ENCODE measurements around the gene ZCWPW1. TPM values are rescaled to one million over a fixed set of nuclear protein-coding genes. Genes with fewer than 3 reads are reported as not detected.

ZCWPW1 gene
- polyA plus RNA-seq, 1 of the 3 experiments (the other 2 are of a cell fraction), result 4.1 TPM

DNA sequence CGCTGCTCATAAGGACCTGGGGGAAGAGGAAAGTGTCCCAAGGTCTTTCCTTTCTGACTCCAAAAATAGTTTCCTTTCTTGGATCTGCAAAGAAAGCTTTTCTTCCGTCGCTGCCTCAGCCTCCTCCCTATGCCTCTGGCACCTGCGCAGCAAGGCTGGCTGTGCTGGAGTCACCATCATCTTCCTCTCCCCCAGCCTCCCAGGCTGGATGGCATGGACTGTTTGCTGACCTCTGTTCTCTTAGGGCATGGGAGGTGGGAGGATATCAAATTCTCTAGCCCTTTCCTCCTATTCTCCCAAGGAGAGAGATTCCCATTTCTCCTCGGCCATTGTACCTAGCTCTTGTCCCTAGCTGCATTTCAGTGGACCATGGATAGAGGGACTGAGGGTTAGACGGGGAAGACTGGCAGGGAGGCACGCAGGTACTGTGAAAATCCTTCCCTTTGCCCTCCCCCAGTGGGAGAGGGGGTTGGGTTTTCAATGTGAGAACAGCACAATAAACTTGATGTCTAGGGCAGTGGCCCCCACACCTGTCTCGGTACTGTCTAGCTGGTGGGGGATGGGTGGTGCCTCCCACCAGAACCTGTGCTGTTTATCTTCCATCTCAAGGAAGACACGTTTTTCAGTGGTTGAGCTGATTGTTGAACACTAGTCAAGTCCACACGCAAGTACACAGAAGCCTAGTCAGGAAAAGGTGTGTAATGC lies 5.2 kb upstream of the ZCWPW1 start:
- 93% methylated on average over 10 of the region's 10 CpGs for WGBS (ENCODE audit: low lambda C conversion rate)
- Histone ChIP-seq H3K79me2 (ENCODE audit: insufficient read depth) (peaks cover 63% of the 10 kb centered on the region), H3K9me2 (no peaks in the 10 kb centered on the region), H3K27me3 (ENCODE audit: insufficient read depth) (no peaks in the 10 kb centered on the region), H3K4me2 (no peak overlapping the region), H3K9me3 (no peaks in the 10 kb centered on the region), H3F3A (replicated peaks; ENCODE audit: insufficient read depth) (peaks cover 35% of the 10 kb centered on the region), H3K4me1 (ENCODE audit: control insufficient read depth in 1 of 2, insufficient read depth in 2 of 2, low read depth in 1 of 2, low read length in 1 of 2) (peaks cover 23 to 47% of the 10 kb centered on the region in 2 experiments; a peak in 3 of 4 replicates), H3K4me3 (ENCODE audit: low read depth in 2 of 2, low read length in 1 of 2) (no peak overlapping the region), H2AFZ (ENCODE audit: low read depth) (no peak overlapping the region), H3K36me3 (replicated peaks in 1 of 2; ENCODE audit: control insufficient read depth in 1 of 2, insufficient read depth in 2 of 2, low read length in 1 of 2) (peaks cover 41 to 43% of the 10 kb centered on the region in 2 experiments), H4K20me1 (ENCODE audit: insufficient read depth) (peaks cover 13% of the 10 kb centered on the region), H3K27ac (ENCODE audit: low read depth in 2 of 2, low read length in 1 of 2) (peak overlapping the region; percentile 2 to 99; a peak in 2 of 4 replicates), H3K9ac (no peak overlapping the region)
- no peak for DNase-seq
- ChIA-PET POLR2A (interaction anchor here (0.8 kb wide), 1 partner anchor 32 kb away, joined by 3 read pairs; no protein-coding TSS in a partner anchor), CTCF (interaction anchor here (1.3 to 2.3 kb wide), 3 partner anchors 17 to 50 kb away, joined by 3 to 14 read pairs (median 4); partner anchors contain the start of gene NYAP1)
- TF ChIP-seq, protein P1, sequence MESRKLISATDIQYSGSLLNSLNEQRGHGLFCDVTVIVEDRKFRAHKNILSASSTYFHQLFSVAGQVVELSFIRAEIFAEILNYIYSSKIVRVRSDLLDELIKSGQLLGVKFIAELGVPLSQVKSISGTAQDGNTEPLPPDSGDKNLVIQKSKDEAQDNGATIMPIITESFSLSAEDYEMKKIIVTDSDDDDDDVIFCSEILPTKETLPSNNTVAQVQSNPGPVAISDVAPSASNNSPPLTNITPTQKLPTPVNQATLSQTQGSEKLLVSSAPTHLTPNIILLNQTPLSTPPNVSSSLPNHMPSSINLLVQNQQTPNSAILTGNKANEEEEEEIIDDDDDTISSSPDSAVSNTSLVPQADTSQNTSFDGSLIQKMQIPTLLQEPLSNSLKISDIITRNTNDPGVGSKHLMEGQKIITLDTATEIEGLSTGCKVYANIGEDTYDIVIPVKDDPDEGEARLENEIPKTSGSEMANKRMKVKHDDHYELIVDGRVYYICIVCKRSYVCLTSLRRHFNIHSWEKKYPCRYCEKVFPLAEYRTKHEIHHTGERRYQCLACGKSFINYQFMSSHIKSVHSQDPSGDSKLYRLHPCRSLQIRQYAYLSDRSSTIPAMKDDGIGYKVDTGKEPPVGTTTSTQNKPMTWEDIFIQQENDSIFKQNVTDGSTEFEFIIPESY (IDR thresholded peaks at IDR 0.05; ENCODE audit: borderline replicate concordance, low read depth), result no peak
- TF ChIP-seq, protein P2, sequence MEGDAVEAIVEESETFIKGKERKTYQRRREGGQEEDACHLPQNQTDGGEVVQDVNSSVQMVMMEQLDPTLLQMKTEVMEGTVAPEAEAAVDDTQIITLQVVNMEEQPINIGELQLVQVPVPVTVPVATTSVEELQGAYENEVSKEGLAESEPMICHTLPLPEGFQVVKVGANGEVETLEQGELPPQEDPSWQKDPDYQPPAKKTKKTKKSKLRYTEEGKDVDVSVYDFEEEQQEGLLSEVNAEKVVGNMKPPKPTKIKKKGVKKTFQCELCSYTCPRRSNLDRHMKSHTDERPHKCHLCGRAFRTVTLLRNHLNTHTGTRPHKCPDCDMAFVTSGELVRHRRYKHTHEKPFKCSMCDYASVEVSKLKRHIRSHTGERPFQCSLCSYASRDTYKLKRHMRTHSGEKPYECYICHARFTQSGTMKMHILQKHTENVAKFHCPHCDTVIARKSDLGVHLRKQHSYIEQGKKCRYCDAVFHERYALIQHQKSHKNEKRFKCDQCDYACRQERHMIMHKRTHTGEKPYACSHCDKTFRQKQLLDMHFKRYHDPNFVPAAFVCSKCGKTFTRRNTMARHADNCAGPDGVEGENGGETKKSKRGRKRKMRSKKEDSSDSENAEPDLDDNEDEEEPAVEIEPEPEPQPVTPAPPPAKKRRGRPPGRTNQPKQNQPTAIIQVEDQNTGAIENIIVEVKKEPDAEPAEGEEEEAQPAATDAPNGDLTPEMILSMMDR (IDR thresholded peaks at IDR 0.05), result no peak
- TF ChIP-seq YY1 (IDR thresholded peaks at IDR 0.05; ENCODE audit: low read depth) (no peak), CHD2 (IDR thresholded peaks at IDR 0.05; ENCODE audit: low read length, partially characterized antibody) (peak; percentile 55), GABPA (IDR thresholded peaks at IDR 0.05; ENCODE audit: low read depth) (no peak), SIN3A (IDR thresholded peaks at IDR 0.05; ENCODE audit: borderline replicate concordance, low read depth, low read length) (no peak), JUND (IDR thresholded peaks at IDR 0.05) (no peak), SMC3 (IDR thresholded peaks at IDR 0.05; ENCODE audit: low read depth, low read length) (no peak), POLR2AphosphoS5 (IDR thresholded peaks at IDR 0.05; ENCODE audit: low read depth, low read length) (peak; percentile 42; the same call in 1 of the 2 replicates)
- TF ChIP-seq, protein P3, sequence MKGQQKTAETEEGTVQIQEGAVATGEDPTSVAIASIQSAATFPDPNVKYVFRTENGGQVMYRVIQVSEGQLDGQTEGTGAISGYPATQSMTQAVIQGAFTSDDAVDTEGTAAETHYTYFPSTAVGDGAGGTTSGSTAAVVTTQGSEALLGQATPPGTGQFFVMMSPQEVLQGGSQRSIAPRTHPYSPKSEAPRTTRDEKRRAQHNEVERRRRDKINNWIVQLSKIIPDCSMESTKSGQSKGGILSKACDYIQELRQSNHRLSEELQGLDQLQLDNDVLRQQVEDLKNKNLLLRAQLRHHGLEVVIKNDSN (IDR thresholded peaks at IDR 0.05; ENCODE audit: borderline replicate concordance, low read depth), result no peak
- TF ChIP-seq, protein P4, sequence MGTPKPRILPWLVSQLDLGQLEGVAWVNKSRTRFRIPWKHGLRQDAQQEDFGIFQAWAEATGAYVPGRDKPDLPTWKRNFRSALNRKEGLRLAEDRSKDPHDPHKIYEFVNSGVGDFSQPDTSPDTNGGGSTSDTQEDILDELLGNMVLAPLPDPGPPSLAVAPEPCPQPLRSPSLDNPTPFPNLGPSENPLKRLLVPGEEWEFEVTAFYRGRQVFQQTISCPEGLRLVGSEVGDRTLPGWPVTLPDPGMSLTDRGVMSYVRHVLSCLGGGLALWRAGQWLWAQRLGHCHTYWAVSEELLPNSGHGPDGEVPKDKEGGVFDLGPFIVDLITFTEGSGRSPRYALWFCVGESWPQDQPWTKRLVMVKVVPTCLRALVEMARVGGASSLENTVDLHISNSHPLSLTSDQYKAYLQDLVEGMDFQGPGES (IDR thresholded peaks at IDR 0.05; ENCODE audit: low read depth, low read length), result no peak

Measured in SK-N-SH (cell line).